ENCODE results near the gene PIMREG.

The PIMREG gene

GRCh38 chr17:6439951-6440350, 4.3 kb upstream of the PIMREG start:
- no peak for DNase-seq

GRCh38 chr17:6442775-6443174, 1.5 kb upstream of the PIMREG start:
- DNase-seq, result no peak

- DNase-seq, result no peak
Measured at GRCh38 chr17:6444571-6445335, 498 bp downstream of the PIMREG start.

- no peak for DNase-seq
Measured at GRCh38 chr17:6446516-6447100, 2.4 kb downstream of the PIMREG start.

DNA sequence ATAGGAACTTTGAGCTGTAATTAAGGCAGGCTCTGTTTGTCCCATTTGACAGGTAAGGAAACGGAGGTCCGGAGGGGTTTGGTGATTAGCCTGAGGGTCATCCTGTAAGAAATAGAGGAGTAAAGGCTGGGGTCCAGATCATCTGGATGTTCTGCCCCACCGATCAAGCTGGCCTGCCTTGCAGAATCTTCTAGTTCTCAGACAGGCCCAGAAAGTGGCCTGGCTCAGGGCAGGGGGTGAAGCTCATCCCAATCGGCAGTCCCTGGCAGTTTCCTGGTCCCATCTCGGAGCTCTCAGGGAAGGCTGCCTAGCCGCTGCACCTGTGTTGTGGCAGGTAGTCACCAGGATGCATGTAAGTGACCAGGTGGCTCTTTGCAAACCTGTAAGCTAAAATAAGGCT, 4.2 kb downstream of the PIMREG start:
- DNase-seq, result no peak

- DNase-seq, result no peak
Measured at GRCh38 chr17:6449307-6449706, 5.1 kb downstream of the PIMREG start.

DNA sequence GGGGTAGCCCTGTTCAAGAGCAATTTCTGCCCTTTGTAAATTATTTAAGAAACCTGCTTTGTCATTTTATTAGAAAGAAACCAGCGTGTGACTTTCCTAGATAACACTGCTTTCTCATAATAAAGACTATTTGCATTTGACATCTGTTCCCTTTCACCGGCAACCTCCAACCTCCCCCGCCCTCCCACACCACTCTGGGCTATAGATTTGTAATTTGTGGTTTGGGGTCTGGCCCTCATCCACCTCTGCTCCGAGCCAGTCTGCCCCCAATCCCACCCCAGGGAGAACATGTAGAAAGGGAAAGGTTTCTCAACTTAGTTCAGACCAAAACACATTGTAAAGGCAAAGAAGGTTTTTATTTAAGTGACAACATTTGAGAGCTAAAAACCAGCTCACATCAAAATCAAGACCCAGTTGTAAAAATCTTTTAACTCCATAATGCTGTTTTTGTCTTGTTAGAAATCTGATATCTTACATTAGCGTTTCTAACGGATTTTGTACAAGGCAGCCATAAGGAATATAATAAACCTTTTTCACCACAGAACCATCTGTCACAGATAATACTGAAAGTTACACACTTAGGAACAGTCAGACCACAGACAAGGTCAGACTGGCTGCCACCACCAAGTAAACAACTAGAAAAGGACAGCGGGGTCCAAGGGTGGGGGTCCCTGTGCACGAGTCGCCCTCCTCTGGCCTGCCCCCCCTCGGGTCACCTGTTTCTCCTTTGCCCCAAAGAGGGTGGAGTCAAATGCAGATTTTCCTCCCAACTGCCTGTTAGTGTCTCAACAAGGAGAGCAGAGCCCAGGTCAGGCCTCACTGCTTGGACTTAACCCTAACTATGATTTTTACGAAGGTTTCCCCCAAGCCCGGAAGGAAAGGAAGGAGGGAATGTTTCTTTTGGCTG, 6.9 kb downstream of the PIMREG start:
- DNase-seq, result peak; percentile 12

GRCh38 chr17:6452471-6453266, 8.4 kb downstream of the PIMREG start:
- no peak for DNase-seq

- no peak for DNase-seq
Measured at GRCh38 chr17:6453279-6454024, 9.2 kb downstream of the PIMREG start.

- no peak for DNase-seq
Measured at GRCh38 chr17:6454495-6455320, 10.5 kb downstream of the PIMREG start.

DNA sequence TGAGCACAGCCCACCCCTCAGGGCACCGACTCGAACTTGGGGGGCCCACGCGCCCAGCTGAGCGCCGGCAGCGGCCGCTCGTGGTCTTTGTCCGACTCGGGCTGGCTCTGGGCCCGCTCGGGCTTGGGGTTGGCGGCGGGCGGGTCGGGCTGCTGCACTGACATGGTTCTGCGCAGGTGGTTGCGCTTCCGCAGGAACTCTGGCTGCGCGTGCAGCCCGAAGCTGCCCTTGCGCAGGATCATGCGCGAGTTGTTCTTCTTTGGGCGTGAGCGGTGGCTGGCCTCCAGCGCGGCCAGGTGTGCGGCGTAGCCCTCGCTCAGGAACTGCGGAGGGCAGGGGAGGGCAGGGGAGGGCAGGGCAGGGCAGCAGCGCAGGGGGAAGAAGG, 11.1 kb downstream of the PIMREG start:
- DNase-seq, result no peak

DNA sequence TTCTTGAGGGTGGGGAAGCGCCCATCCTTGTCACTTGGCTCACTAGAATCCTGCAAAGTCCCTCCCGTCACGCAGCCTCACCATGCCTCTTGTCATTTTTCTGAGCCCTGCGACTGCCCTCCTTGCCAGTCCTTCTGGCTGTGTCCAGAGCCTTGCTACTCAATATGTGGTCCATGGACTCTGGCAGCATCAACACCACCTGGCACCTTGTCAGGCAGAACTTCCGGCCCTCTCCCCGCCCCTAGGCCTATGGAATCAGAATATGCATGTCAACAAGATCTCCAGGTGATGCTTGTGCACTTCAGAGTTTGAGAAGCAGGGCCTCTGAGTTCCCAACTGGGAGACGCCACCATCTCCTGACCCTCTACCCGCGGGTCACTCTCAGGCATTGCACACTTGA, 12.1 kb downstream of the PIMREG start:
- DNase-seq, result no peak

DNA sequence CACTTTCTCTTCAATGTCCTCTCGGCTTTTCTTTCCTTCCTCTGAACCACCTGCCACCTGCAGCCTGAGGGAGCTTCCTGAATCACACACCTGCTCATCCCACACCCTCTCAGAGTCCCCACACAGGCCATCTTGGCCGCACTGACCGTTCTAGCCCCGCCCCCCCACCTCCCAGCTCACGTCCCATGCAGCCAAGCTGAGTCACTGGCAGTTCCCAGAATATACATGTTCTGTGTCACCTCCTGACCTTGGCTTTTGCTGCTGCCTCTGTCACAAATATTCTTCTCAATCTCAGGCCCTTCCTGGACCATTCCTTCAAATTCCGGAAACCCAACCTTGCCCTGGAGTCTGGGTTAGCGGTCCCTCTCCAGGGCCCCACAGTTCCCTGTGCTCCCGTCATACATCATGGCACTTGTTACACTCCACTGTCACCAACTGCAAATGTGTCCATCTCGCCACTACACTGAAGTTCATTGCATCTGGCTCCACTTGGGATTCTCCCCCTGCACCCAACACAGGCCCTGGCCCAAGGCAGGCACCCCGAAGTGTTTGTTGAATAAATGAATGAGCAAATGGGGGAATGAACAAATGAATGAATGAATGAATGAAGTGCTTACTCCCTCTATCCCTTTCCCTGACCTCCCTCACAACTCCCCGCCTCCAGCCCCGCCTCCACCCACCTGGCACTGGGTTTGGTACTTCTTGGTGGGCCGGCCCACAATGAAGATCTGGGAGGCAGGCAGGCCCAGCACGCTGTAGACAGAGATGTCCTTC, 12.8 kb downstream of the PIMREG start:
- DNase-seq, result peak; percentile 34

- no peak for DNase-seq
Measured at GRCh38 chr17:6457688-6458459, 13.6 kb downstream of the PIMREG start.

- no peak for DNase-seq
Measured at GRCh38 chr17:6458460-6458950, 14.2 kb downstream of the PIMREG start.

DNA sequence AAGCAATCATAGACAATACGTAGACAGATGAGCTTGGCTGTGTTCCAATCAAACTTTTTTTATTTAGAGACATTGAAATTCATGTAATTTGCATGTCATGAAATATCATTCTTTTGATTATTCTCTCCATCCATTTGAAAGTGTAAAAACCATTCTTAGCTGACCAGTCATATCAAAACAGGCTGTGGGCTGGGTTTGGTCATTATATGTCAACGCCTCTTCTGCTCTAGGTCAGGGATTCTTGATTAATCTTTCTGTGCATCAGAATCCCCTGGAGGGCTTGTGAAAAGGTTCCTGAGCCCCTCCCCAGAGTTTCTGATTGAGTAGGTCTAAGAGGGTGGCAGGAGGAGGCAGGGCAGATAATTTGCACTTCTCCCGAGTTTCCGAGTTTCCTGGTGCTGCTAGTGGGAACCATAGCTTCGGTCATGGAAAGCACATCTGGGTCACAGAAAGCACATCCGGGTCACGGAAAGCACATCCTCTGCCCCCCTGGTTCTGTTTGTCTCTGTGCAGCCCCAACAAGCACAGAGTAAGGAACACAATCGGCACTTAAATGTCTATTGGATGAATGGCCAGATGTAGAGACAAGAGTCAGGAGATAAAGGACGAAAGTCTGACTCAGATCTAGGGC, 16.4 kb downstream of the PIMREG start:
- DNase-seq, result no peak

GRCh38 chr17:6461246-6461645, 17.0 kb downstream of the PIMREG start:
- no peak for DNase-seq

DNA sequence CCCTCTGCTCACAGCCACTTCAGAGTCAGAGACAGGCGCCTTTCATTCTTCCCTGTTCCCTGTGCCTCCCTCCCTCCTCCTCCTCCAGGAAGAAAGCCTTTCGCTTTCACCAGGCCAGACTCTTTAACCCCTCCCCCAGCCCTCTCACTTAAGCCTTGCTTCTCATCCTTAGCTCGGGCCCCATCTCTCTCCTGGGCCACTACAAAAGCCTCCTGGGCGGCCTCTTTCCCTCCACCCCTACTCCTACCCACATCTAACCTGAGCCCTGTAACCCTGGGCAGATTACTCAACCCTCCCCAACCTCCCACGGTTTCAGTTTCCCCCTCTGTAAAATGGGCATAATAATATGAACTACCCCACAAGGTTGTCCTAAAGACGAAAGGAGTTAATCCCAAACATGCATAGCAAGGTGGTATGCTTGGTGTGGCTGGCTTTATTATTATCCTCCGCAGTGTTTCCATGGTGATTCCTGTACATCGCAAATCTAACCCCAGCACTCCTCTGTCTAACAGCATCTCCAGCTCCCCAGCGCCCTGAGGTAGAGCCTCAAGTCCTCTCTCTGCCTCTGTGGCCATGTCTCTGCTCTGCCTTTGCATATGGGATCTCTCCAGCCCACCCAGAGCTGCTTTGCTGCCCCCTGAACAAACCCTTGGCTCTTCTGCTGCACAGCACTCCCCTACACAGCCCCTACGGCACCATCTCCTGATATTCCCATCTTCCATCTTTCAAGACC, 17.7 kb downstream of the PIMREG start:
- DNase-seq, result no peak
